IPS-18a (cell line): ENCODE data around the gene CCDC177.
A peak's percentile ranks its signal among the peaks of the same experiment; 100 is the strongest.

ENCODE experiments used
- H3K27ac ChIP-seq: one replicate; pipeline ENCODE4 v1.5.1; 2013; ENCODE audit warnings: low read length
- H3K27me3 ChIP-seq: one replicate; pipeline ENCODE4 v1.6.1; 2013; ENCODE audit warnings: mild to moderate bottlenecking, low read length; ENCODE audit not compliant: control insufficient read depth, insufficient read depth
- H3K36me3 ChIP-seq: one replicate; pipeline ENCODE4 v1.6.1; 2013; ENCODE audit warnings: low read depth, low read length; ENCODE audit not compliant: control insufficient read depth
- H3K4me1 ChIP-seq: one replicate; pipeline ENCODE4 v1.6.1; 2013; ENCODE audit warnings: low read depth, low read length; ENCODE audit not compliant: control insufficient read depth
- H3K4me3 ChIP-seq: one replicate; pipeline ENCODE4 v1.5.1; 2013; ENCODE audit warnings: low read length
- H3K9ac ChIP-seq: one replicate; pipeline ENCODE4 v1.6.1; 2013; ENCODE audit warnings: mild to moderate bottlenecking, low read length, moderate library complexity
- H3K9me3 ChIP-seq: one replicate; pipeline ENCODE4 v1.6.1; 2013; ENCODE audit warnings: low read depth, low read length; ENCODE audit not compliant: control insufficient read depth

CCDC177 gene

GRCh38 chr14:69574263-69574953 lies at the start of gene CCDC177:
Gene CCDC177 (minus strand): TSS chr14:69574871. CDS start chr14:69573622, 1,249 bp downstream.
- Histone ChIP-seq H3K4me3 (peak within 1 kb of the TSS; percentile 66), H3K27me3 (peaks cover 58% of the 10 kb centered on the region), H3K9ac (peak within 1 kb of the TSS; percentile 54), H3K9me3 (no peaks in the 10 kb centered on the region), H3K27ac (no peak within 1 kb of the TSS), H3K36me3 (no peaks in the 10 kb centered on the region), H3K4me1 (no peaks in the 10 kb centered on the region)

GRCh38 chr14:69624136-69624535 lies 49.5 kb upstream of the CCDC177 start:
- no peak overlapping the region for H3K27ac ChIP-seq
- no peak overlapping the region for H3K4me3 ChIP-seq
- H3K9me3 ChIP-seq = no peaks in the 10 kb centered on the region
- no peak overlapping the region for H3K9ac ChIP-seq
- H3K36me3 ChIP-seq = no peaks in the 10 kb centered on the region
- no peaks in the 10 kb centered on the region for H3K27me3 ChIP-seq
- H3K4me1 ChIP-seq = no peaks in the 10 kb centered on the region

GRCh38 chr14:69620981-69621380 lies 46.3 kb upstream of the CCDC177 start:
- no peaks in the 10 kb centered on the region for H3K9me3 ChIP-seq
- H3K4me1 ChIP-seq = no peaks in the 10 kb centered on the region
- H3K36me3 ChIP-seq = no peaks in the 10 kb centered on the region
- no peak overlapping the region for H3K9ac ChIP-seq
- H3K27ac ChIP-seq = no peak overlapping the region
- no peak overlapping the region for H3K4me3 ChIP-seq
- no peaks in the 10 kb centered on the region for H3K27me3 ChIP-seq

GRCh38 chr14:69620211-69620611 lies 45.5 kb upstream of the CCDC177 start:
- Histone ChIP-seq H3K9me3 (no peaks in the 10 kb centered on the region), H3K27me3 (no peaks in the 10 kb centered on the region), H3K36me3 (no peaks in the 10 kb centered on the region), H3K9ac (no peak overlapping the region), H3K27ac (no peak overlapping the region), H3K4me3 (no peak overlapping the region), H3K4me1 (no peaks in the 10 kb centered on the region)

- H3K4me1 ChIP-seq = no peaks in the 10 kb centered on the region
- H3K4me3 ChIP-seq = no peak overlapping the region
- H3K27me3 ChIP-seq = no peaks in the 10 kb centered on the region
- no peak overlapping the region for H3K9ac ChIP-seq
- H3K27ac ChIP-seq = no peak overlapping the region
- H3K9me3 ChIP-seq = no peaks in the 10 kb centered on the region
- no peaks in the 10 kb centered on the region for H3K36me3 ChIP-seq
Measured at GRCh38 chr14:69619012-69619411, 44.3 kb upstream of the CCDC177 start.

GRCh38 chr14:69617796-69618195 lies 43.1 kb upstream of the CCDC177 start:
- Histone ChIP-seq H3K4me3 (no peak overlapping the region), H3K4me1 (peaks cover 2% of the 10 kb centered on the region), H3K9me3 (no peaks in the 10 kb centered on the region), H3K27me3 (peaks cover 9% of the 10 kb centered on the region), H3K27ac (no peak overlapping the region), H3K36me3 (no peaks in the 10 kb centered on the region), H3K9ac (no peak overlapping the region)

- Histone ChIP-seq H3K9ac (no peak overlapping the region), H3K9me3 (no peaks in the 10 kb centered on the region), H3K36me3 (no peaks in the 10 kb centered on the region), H3K4me1 (peaks cover 8% of the 10 kb centered on the region), H3K27me3 (peaks cover 17% of the 10 kb centered on the region), H3K4me3 (no peak overlapping the region), H3K27ac (no peak overlapping the region)
Measured at GRCh38 chr14:69616408-69616773, 41.7 kb upstream of the CCDC177 start.

- H3K9me3 ChIP-seq = no peaks in the 10 kb centered on the region
- peaks cover 17% of the 10 kb centered on the region for H3K27me3 ChIP-seq
- H3K36me3 ChIP-seq = no peaks in the 10 kb centered on the region
- H3K4me1 ChIP-seq = peaks cover 8% of the 10 kb centered on the region
- no peak overlapping the region for H3K9ac ChIP-seq
- no peak overlapping the region for H3K4me3 ChIP-seq
- H3K27ac ChIP-seq = no peak overlapping the region
Measured at GRCh38 chr14:69615496-69616407, 41.1 kb upstream of the CCDC177 start.

- H3K4me1 ChIP-seq = peaks cover 15% of the 10 kb centered on the region
- no peaks in the 10 kb centered on the region for H3K36me3 ChIP-seq
- H3K9ac ChIP-seq = no peak overlapping the region
- H3K9me3 ChIP-seq = no peaks in the 10 kb centered on the region
- no peak overlapping the region for H3K4me3 ChIP-seq
- H3K27me3 ChIP-seq = peaks cover 17% of the 10 kb centered on the region
- H3K27ac ChIP-seq = no peak overlapping the region
Measured at GRCh38 chr14:69615121-69615495, 40.4 kb upstream of the CCDC177 start.

- no peak overlapping the region for H3K9ac ChIP-seq
- H3K4me1 ChIP-seq = peaks cover 15% of the 10 kb centered on the region
- H3K9me3 ChIP-seq = no peaks in the 10 kb centered on the region
- H3K27ac ChIP-seq = no peak overlapping the region
- H3K4me3 ChIP-seq = no peak overlapping the region
- no peaks in the 10 kb centered on the region for H3K36me3 ChIP-seq
- peaks cover 17% of the 10 kb centered on the region for H3K27me3 ChIP-seq
Measured at GRCh38 chr14:69614592-69614991, 39.9 kb upstream of the CCDC177 start.

- Histone ChIP-seq H3K9me3 (no peaks in the 10 kb centered on the region), H3K4me3 (no peak overlapping the region), H3K4me1 (peaks cover 15% of the 10 kb centered on the region), H3K36me3 (no peaks in the 10 kb centered on the region), H3K9ac (no peak overlapping the region), H3K27me3 (peaks cover 17% of the 10 kb centered on the region), H3K27ac (no peak overlapping the region)
Measured at GRCh38 chr14:69613312-69614073, 38.8 kb upstream of the CCDC177 start.
